Fibroblast of lung (primary cell): ENCODE data around the gene AKR1C2.

Experiments used
- CTCF ChIP-seq, 2 donors: IDR thresholded peaks in 1 of 2; conservative IDR thresholded peaks in 1 of 2; 1 replicate in 1 of 2; 2 replicates in 1 of 2; pipeline ENCODE4 v1.5.1; 2011 to 2012; ENCODE audit warnings: low read length in 2 of 2, control low read depth in 1 of 2, inconsistent platforms in 1 of 2, low read depth in 1 of 2, mild to moderate bottlenecking in 1 of 2
- EZH2 ChIP-seq: IDR thresholded peaks from 2 replicates; pipeline ENCODE4 v1.5.1; 2012; ENCODE audit warnings: low read length, control low read depth, mild to moderate bottlenecking; ENCODE audit errors: missing control alignments

GRCh38 chr10:5038733-5039132 lies 35.1 kb upstream of the AKR1C2 start:
- TF ChIP-seq CTCF (conservative IDR thresholded peaks at IDR 0.05 in 1 of 2, IDR thresholded peaks at IDR 0.05 in 1 of 2; ENCODE audit: low read depth in 1 of 2, low read length in 2 of 2) (no peak), EZH2 (no peak)
